GM21515 (cell line): ENCODE measurements around the gene TYMS.

Experiments used
- ATAC-seq: cut with Tn5 transposase; IDR thresholded peaks from one replicate; pipeline ENCODE4 v1.9.1; 2021; ENCODE audit not compliant: unreplicated experiment

The TYMS gene

GRCh38 chr18:710418-711300 lies 53.2 kb downstream of the TYMS start:
- ATAC-seq, result no peak

GRCh38 chr18:711310-711656 lies 53.8 kb downstream of the TYMS start:
- peak; percentile 19 for ATAC-seq

GRCh38 chr18:711657-712400 lies 54.4 kb downstream of the TYMS start:
- ATAC-seq, result peak; percentile 76

- ATAC-seq, result peak; percentile 86
Measured at GRCh38 chr18:712401-713134, 55.1 kb downstream of the TYMS start, which contains the start of gene ENOSF1. Gene ENOSF1, minus strand, starts transcription at chr18:712630. Its CDS starts 43 bp downstream, at chr18:712587.

GRCh38 chr18:713135-713490 lies 55.7 kb downstream of the TYMS start:
- ATAC-seq, result no peak

- ATAC-seq, result no peak
Measured at GRCh38 chr18:715626-716025, 58.2 kb downstream of the TYMS start.

GRCh38 chr18:717003-717402 lies 59.5 kb downstream of the TYMS start:
- ATAC-seq, result no peak
